Pancreas (tissue), 10 donors: ENCODE data around the gene TSPYL6. TPM values are rescaled to one million over a fixed set of nuclear protein-coding genes. Genes with fewer than 3 reads are reported as not detected.

Experiments
- ATAC-seq, 4 donors: fragments of 200-7000 bp; cut with Tn5 transposase; one replicate each; pipeline versions ENCODE4 v1.8.0 to v1.9.1; 2020; ENCODE audit warnings: mild to moderate bottlenecking in 4 of 4, moderate library complexity in 4 of 4
- DNase-seq, 6 donors: peaks; one replicate each; pipeline ENCODE4 v3.0.0-alpha.2; 2020
- FAIRE-seq: peaks from 2 replicates; lab custom pipeline; 2012; peaks lifted over from hg19 to GRCh38; lab: Jason Lieb, UNC
- H3K27ac ChIP-seq, 4 donors: fragments of 200-600 bp; sonication (generic); 1 replicate in 3 of 4; 2 replicates in 1 of 4; pipeline versions ENCODE4 v1.5.0 to v1.8.0; 2020
- H3K27me3 ChIP-seq, 4 donors: fragments of 200-600 bp; one replicate each; pipeline ENCODE4 v1.8.0; 2021
- H3K36me3 ChIP-seq, 3 donors: fragments of 200-600 bp; sonication (generic) in 1 of 3; one replicate each; pipeline versions ENCODE4 v1.5.0 to v1.8.0; 2020 to 2021
- H3K4me1 ChIP-seq, 3 donors: fragments of 200-600 bp; one replicate each; pipeline ENCODE4 v1.8.0; 2021
- H3K4me3 ChIP-seq, 4 donors: fragments of 200-600 bp; sonication (generic) in 2 of 4; one replicate each; pipeline versions ENCODE4 v1.5.0 to v1.8.0; 2020 to 2021
- H3K9me3 ChIP-seq, 4 donors: fragments of 200-600 bp; one replicate each; pipeline ENCODE4 v1.8.0; 2021
- CTCF ChIP-seq, 4 donors: fragments of 200-600 bp; sonication (generic) in 3 of 4; IDR thresholded peaks; one replicate each; pipeline versions ENCODE4 v1.5.0 to v1.8.0; 2021; ENCODE audit warnings: antibody characterized with exemption in 4 of 4
- WGBS, 2 donors: extraction: QIAGEN DNeasy Blood & Tissue Kit; methylation state at CpG; one replicate each; pipeline ENCODE4 v1.1.7; 2013; 5-methylcytosine and 5-hydroxymethylcytosine counted together
- intact Hi-C, 3 donors: fragments of 100-400 bp; cut with DNase I; formaldehyde crosslinking; loops; one replicate each; pipeline versions ENCODE4 v1.11.1 to v1.14.2; 2022
- polyA plus RNA-seq, 2 donors: library from polyadenylated mRNA; stranded (reverse); fragments of 200-250 nt; gene quantifications; one replicate each; pipeline ENCODE4 v1.2.3, GENCODE V29; 2013
- total RNA-seq, 6 donors: library from RNA; stranded (reverse); fragmentation: NEBNext Ultra II Directional in 4 of 6; extraction: Animal tissue kit (Norgen Biotek cat#: 25700) in 4 of 6; gene quantifications; one replicate each; pipeline versions ENCODE4 v1.2.1 to v1.2.4, GENCODE V29; 2021 to 2023
- donor health status: healthy with polysubstance abuse.
- donor health status: DM: no; HTN: no; CAD: no; lungs with moderate emphysema.
- donor health status: DM: no; HTN: no; CAD: no.
- donor health status: control.
- donor health status: control.
- donor health status: Bipolar disorder and iron deficiency.
- donor health status: DM: yes; HTN: yes; CAD: no.
- donor health status: DM: no; HTN: no; CAD: no.
- donor health status: DM: no; HTN: no; CAD: no.
- donor health status: DM: yes; HTN: yes; CAD: no.

The TSPYL6 gene
- total and polyA plus RNA-seq, 8 donors = 0.06 to 0.09 TPM; not detected in 6

GRCh38 chr2:54249629-54250028 lies 6.4 kb downstream of the TSPYL6 start:
- Histone ChIP-seq H3K27ac (no peak overlapping the region), H3K9me3 (no peaks in the 10 kb centered on the region), H3K36me3 (no peaks in the 10 kb centered on the region), H3K27me3 (no peaks in the 10 kb centered on the region), H3K4me3 (no peak overlapping the region), H3K4me1 (no peaks in the 10 kb centered on the region)
- FAIRE-seq (no peak), ATAC-seq (no peak), DNase-seq (no peak)
- TF ChIP-seq CTCF (IDR thresholded peaks at IDR 0.05) = no peak
- intact Hi-C loops = no loop called here

- H3K4me1 ChIP-seq = no peaks in the 10 kb centered on the region
- H3K27ac ChIP-seq = no peak overlapping the region
- H3K9me3 ChIP-seq = no peaks in the 10 kb centered on the region
- 79 to 94% methylated on average over 1 of the region's 1 CpG for WGBS, 2 donors
- H3K36me3 ChIP-seq = no peaks in the 10 kb centered on the region
- intact Hi-C loops = no loop called here
- no peak overlapping the region for H3K4me3 ChIP-seq
- no peaks in the 10 kb centered on the region for H3K27me3 ChIP-seq
- FAIRE-seq = no peak
- no peak for ATAC-seq
- DNase-seq = no peak
- no peak for TF ChIP-seq CTCF (IDR thresholded peaks at IDR 0.05)
Observed at GRCh38 chr2:54247115-54247514, 8.9 kb downstream of the TSPYL6 start.

- H3K4me1 ChIP-seq = no peaks in the 10 kb centered on the region
- H3K27ac ChIP-seq = no peak overlapping the region
- H3K36me3 ChIP-seq = no peaks in the 10 kb centered on the region
- no peaks in the 10 kb centered on the region for H3K27me3 ChIP-seq
- FAIRE-seq (no peak), ATAC-seq (peak in 2 of 4 donors; percentile 37 to 48), DNase-seq (no peak)
- H3K9me3 ChIP-seq = no peaks in the 10 kb centered on the region
- intact Hi-C loops = no loop called here
- WGBS, 2 donors = 69 to 75% methylated on average over 5 of the region's 5 CpGs
- no peak overlapping the region for H3K4me3 ChIP-seq
- TF ChIP-seq CTCF (IDR thresholded peaks at IDR 0.05) = no peak
Observed at GRCh38 chr2:54240515-54241469, 15.2 kb downstream of the TSPYL6 start.

GRCh38 chr2:54239427-54239826 lies 16.6 kb downstream of the TSPYL6 start:
- H3K27me3 ChIP-seq = no peaks in the 10 kb centered on the region
- no peak overlapping the region for H3K27ac ChIP-seq
- TF ChIP-seq CTCF (IDR thresholded peaks at IDR 0.05) = no peak
- H3K4me1 ChIP-seq = no peaks in the 10 kb centered on the region
- intact Hi-C loops = no loop called here
- DNase-seq (no peak), FAIRE-seq (no peak), ATAC-seq (peak in 1 of 4 donors; percentile 52)
- no peaks in the 10 kb centered on the region for H3K36me3 ChIP-seq
- no peak overlapping the region for H3K4me3 ChIP-seq
- 90 to 98% methylated on average over 1 of the region's 1 CpG for WGBS, 2 donors
- H3K9me3 ChIP-seq = no peaks in the 10 kb centered on the region

GRCh38 chr2:54237428-54237827 lies 18.6 kb downstream of the TSPYL6 start:
- ATAC-seq = no peak
- no peak for TF ChIP-seq CTCF (IDR thresholded peaks at IDR 0.05)
- 93 to 99% methylated on average over 2 of the region's 2 CpGs for WGBS, 2 donors
- Histone ChIP-seq H3K27me3 (no peaks in the 10 kb centered on the region), H3K36me3 (no peaks in the 10 kb centered on the region), H3K4me1 (no peaks in the 10 kb centered on the region), H3K9me3 (no peaks in the 10 kb centered on the region), H3K27ac (no peak overlapping the region), H3K4me3 (no peak overlapping the region)
- intact Hi-C loops = no loop called here
- DNase-seq = no peak
- FAIRE-seq = no peak
